HEK293 (cell line): ENCODE data around the gene RLN3.
A peak's percentile ranks its signal among the peaks of the same experiment; 100 is the strongest.

Experiments
- CTCF ChIA-PET: fragments of 350-600 bp; formaldehyde crosslinking; extraction: SDS; loops from one replicate; lab custom pipeline; 2021; ENCODE audit warnings: antibody characterized with exemption; lab: Yijun Ruan, JAX
- POLR2A ChIA-PET: fragments of 300-600 bp; formaldehyde crosslinking; extraction: SDS; loops from one replicate; lab custom pipeline; 2020; ENCODE audit warnings: antibody characterized with exemption, inconsistent platforms; lab: Yijun Ruan, JAX
- H3K27ac ChIP-seq: fragments of 200-500 bp; sonication (Bioruptor generic); 2 replicates; pipeline ENCODE4 v1.5.1; 2014; ENCODE audit warnings: low read depth, low read length, control low read depth, inconsistent platforms; ENCODE audit errors: extremely low read depth
- H3K36me3 ChIP-seq, 2 experiments: fragments of 200-500 bp in 1 of 2; sonication (Bioruptor generic) in 1 of 2; 1 replicate in 1 of 2; 2 replicates in 1 of 2; pipeline ENCODE4 v1.5.1; 2014 to 2017; ENCODE audit warnings: inconsistent platforms in 2 of 2, low read length in 2 of 2; ENCODE audit not compliant: control insufficient read depth in 2 of 2, insufficient read depth in 1 of 2
- H3K4me1 ChIP-seq: fragments of 200-500 bp; sonication (Bioruptor generic); 2 replicates; pipeline ENCODE4 v1.5.1; 2014; ENCODE audit warnings: mild to moderate bottlenecking, low read length, inconsistent platforms; ENCODE audit not compliant: control insufficient read depth, insufficient read depth
- H3K4me3 ChIP-seq: 2 replicates; pipeline ENCODE4 v1.5.1; 2011; ENCODE audit warnings: low read depth, mild to moderate bottlenecking, control low read depth, low read length, moderate library complexity
- H3K9me3 ChIP-seq: fragments of 200-500 bp; sonication (Bioruptor generic); 2 replicates; pipeline ENCODE4 v1.5.1; 2014; ENCODE audit warnings: low read depth, low read length, inconsistent platforms; ENCODE audit not compliant: control insufficient read depth, insufficient read depth
- EGR2 ChIP-seq: fragments of 450-650 bp; formaldehyde crosslinking; IDR thresholded peaks from 2 replicates; pipeline ENCODE4 v1.5.1; 2016; ENCODE audit warnings: low read depth, missing biosample characterization, missing genetic modification characterization
- KLF9 ChIP-seq: fragments of 450-650 bp; formaldehyde crosslinking; IDR thresholded peaks from 2 replicates; pipeline ENCODE4 v1.5.1; 2016; ENCODE audit warnings: missing biosample characterization, missing genetic modification characterization, low read depth
- OSR2 ChIP-seq: fragments of 450-650 bp; formaldehyde crosslinking; IDR thresholded peaks from 2 replicates; pipeline ENCODE4 v1.5.1; 2016; ENCODE audit warnings: missing biosample characterization, missing genetic modification characterization
- ZBTB17 ChIP-seq: fragments of 450-650 bp; formaldehyde crosslinking; IDR thresholded peaks from 2 replicates; pipeline ENCODE4 v1.5.1; 2016; ENCODE audit warnings: missing biosample characterization, missing genetic modification characterization
- ZNF121 ChIP-seq: fragments of 450-650 bp; formaldehyde crosslinking; IDR thresholded peaks from 2 replicates; pipeline ENCODE4 v1.5.1; 2016; ENCODE audit warnings: missing biosample characterization, missing genetic modification characterization
- ZNF140 ChIP-seq: fragments of 450-650 bp; formaldehyde crosslinking; IDR thresholded peaks from 2 replicates; pipeline ENCODE4 v1.5.1; 2016; ENCODE audit warnings: missing biosample characterization, missing genetic modification characterization
- ZNF335 ChIP-seq: fragments of 450-650 bp; formaldehyde crosslinking; conservative IDR thresholded peaks from 2 replicates; pipeline ENCODE4 v1.5.1; 2016; ENCODE audit warnings: missing biosample characterization, missing genetic modification characterization
- ZNF426 ChIP-seq: fragments of 450-650 bp; formaldehyde crosslinking; IDR thresholded peaks from 2 replicates; pipeline ENCODE4 v1.5.1; 2017; ENCODE audit warnings: missing biosample characterization, missing genetic modification characterization, mild to moderate bottlenecking, inconsistent platforms, moderate library complexity
- ZNF530 ChIP-seq: fragments of 450-650 bp; formaldehyde crosslinking; IDR thresholded peaks from 2 replicates; pipeline ENCODE4 v1.5.1; 2016; ENCODE audit warnings: low read depth, missing biosample characterization, missing genetic modification characterization
- ZNF549 ChIP-seq: fragments of 450-650 bp; IDR thresholded peaks from 2 replicates; pipeline ENCODE4 v1.5.1; 2018; ENCODE audit warnings: missing biosample characterization, missing genetic modification characterization, mild to moderate bottlenecking, inconsistent platforms, moderate library complexity
- ZNF76 ChIP-seq: fragments of 450-650 bp; formaldehyde crosslinking; IDR thresholded peaks from 2 replicates; pipeline ENCODE4; 2016; ENCODE audit warnings: low read depth, missing biosample characterization, missing genetic modification characterization, borderline replicate concordance
- ZNF768 ChIP-seq: fragments of 450-650 bp; formaldehyde crosslinking; IDR thresholded peaks from 2 replicates; pipeline ENCODE4 v1.5.1; 2018; ENCODE audit warnings: missing biosample characterization, mild to moderate bottlenecking, missing genetic modification characterization
- TF ChIP-seq, protein P1 (sequence below): fragments of 450-650 bp; formaldehyde crosslinking; conservative IDR thresholded peaks from 2 replicates; pipeline ENCODE4 v1.5.1; 2016; ENCODE audit warnings: low read depth, missing biosample characterization, missing genetic modification characterization
- TF ChIP-seq, protein P2 (sequence below): fragments of 450-650 bp; formaldehyde crosslinking; IDR thresholded peaks from 2 replicates; pipeline ENCODE4 v1.5.1; 2016; ENCODE audit warnings: missing biosample characterization, missing genetic modification characterization
- TF ChIP-seq, protein P3 (sequence below): fragments of 450-650 bp; formaldehyde crosslinking; IDR thresholded peaks from 2 replicates; pipeline ENCODE4 v1.5.1; 2016; ENCODE audit warnings: missing biosample characterization, missing genetic modification characterization

The RLN3 gene

DNA sequence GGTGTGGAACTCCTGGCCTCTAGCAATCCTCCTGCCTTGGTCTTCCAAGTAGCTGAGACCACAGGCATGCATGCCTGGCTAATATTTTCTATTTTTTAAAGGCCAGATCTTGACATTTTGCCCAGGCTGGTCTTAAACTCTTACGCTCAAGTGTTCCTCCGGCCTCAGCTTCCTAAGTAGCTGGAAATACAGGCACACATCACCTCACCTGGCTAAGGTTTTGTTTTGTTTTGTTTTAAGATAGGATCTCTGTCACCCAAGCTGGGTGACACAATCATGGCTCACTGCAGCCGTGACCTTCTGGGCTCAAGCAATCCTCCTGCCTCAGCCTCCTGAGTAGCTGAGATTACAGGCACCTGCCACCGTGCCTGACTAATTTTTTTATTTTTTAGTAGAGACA lies 5.5 kb upstream of the RLN3 start:
- POLR2A ChIA-PET: interaction anchor here (1.6 kb wide), 2 partner anchors 9 to 16 kb away, joined by 5 to 8 read pairs; partner anchors contain the start of genes IL27RA and RFX1
- CTCF ChIA-PET: interaction anchor here (0.6 to 3.2 kb wide), 9 partner anchors 9 to 240 kb away, joined by 3 to 19 read pairs (median 3); partner anchors contain the start of gene IL27RA
- TF ChIP-seq ZNF76 (tag by site-specific recombination) (no peak), ZNF549 (no peak), ZNF426 (no peak), KLF9 (tag by site-specific recombination) (no peak), OSR2 (tag by site-specific recombination) (peak; percentile 35; the same call in 1 of the 2 replicates), ZNF530 (tag by site-specific recombination) (no peak), ZBTB17 (no peak), ZNF140 (tag by site-specific recombination) (no peak)
- TF ChIP-seq, all 188 proteins: peak for 1
- Histone ChIP-seq H3K9me3 (no peaks in the 10 kb centered on the region), H3K4me3 (no peak overlapping the region), H3K4me1 (no peaks in the 10 kb centered on the region), H3K36me3 (no peaks in the 10 kb centered on the region), H3K27ac (no peak overlapping the region)

DNA sequence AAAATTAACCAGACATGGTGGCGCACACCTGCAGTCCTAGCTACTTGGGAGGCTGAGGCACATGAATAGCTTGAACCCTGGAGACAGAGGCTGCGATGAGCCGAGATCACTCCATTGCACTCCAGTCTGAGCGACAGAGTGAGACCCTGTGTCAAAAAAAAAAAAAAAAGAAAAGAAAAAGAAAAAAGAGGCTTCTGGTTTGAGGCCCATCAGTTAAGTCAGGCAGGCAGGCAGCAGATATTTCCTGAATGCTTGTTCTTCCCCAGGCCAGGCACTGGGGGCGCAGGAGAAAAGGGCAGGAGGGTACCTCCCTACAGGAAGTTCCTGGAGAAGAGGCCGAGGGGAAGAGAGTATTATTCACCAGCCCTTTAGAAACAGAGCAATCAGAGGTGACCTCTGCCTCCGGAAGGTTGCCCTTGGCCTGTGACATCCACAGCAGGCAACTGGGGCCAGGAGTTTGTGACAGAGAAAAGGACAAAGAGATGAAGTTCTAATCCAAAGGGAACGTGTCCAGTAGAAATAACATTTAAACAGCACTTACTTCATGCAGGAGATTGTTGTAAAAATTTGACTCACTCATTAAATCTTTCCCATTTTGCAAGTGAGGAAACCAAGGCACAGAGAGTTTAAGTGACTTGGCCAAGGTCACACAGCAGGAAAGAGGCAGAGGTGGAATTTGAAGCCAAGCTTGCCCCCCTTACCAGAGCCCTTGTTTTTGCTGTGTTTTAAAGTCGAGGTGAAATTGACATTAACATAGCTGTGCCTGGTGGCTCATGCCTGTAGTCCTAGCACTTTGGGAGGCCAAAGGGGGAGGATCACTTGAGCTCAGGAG lies 4.3 kb upstream of the RLN3 start:
- POLR2A ChIA-PET: interaction anchor here (0.9 to 1.0 kb wide), 2 partner anchors 8 to 17 kb away, joined by 3 read pairs; partner anchors contain the start of genes IL27RA and RFX1
- Histone ChIP-seq H3K4me1 (no peaks in the 10 kb centered on the region), H3K27ac (no peak overlapping the region)

More for the DNA sequence above, 4.3 kb upstream of the RLN3 start:
- H3K36me3 ChIP-seq: no peaks in the 10 kb centered on the region
- peak; percentile 80 for TF ChIP-seq ZNF768 (tag by site-specific recombination)
- TF ChIP-seq, protein P1, sequence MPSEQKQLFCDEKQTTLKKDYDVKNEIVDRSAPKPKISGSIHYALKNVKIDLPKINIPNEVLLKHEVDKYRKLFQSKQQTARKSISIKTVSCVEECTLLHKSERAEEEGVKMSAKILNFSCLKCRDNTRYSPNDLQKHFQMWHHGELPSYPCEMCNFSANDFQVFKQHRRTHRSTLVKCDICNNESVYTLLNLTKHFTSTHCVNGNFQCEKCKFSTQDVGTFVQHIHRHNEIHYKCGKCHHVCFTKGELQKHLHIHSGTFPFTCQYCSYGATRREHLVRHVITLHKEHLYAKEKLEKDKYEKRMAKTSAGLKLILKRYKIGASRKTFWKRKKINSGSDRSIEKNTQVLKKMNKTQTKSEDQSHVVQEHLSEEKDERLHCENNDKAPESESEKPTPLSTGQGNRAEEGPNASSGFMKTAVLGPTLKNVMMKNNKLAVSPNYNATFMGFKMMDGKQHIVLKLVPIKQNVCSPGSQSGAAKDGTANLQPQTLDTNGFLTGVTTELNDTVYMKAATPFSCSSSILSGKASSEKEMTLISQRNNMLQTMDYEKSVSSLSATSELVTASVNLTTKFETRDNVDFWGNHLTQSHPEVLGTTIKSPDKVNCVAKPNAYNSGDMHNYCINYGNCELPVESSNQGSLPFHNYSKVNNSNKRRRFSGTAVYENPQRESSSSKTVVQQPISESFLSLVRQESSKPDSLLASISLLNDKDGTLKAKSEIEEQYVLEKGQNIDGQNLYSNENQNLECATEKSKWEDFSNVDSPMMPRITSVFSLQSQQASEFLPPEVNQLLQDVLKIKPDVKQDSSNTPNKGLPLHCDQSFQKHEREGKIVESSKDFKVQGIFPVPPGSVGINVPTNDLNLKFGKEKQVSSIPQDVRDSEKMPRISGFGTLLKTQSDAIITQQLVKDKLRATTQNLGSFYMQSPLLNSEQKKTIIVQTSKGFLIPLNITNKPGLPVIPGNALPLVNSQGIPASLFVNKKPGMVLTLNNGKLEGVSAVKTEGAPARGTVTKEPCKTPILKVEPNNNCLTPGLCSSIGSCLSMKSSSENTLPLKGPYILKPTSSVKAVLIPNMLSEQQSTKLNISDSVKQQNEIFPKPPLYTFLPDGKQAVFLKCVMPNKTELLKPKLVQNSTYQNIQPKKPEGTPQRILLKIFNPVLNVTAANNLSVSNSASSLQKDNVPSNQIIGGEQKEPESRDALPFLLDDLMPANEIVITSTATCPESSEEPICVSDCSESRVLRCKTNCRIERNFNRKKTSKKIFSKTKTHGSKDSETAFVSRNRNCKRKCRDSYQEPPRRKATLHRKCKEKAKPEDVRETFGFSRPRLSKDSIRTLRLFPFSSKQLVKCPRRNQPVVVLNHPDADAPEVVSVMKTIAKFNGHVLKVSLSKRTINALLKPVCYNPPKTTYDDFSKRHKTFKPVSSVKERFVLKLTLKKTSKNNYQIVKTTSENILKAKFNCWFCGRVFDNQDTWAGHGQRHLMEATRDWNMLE (tag by site-specific recombination): 0 out of 2 replicates have a peak, but pooled peaks have one; percentile 41
- 0 out of 2 replicates have a peak, but pooled peaks have one; percentile 14 for TF ChIP-seq ZNF335
- no peak for TF ChIP-seq EGR2
- TF ChIP-seq, protein P2, sequence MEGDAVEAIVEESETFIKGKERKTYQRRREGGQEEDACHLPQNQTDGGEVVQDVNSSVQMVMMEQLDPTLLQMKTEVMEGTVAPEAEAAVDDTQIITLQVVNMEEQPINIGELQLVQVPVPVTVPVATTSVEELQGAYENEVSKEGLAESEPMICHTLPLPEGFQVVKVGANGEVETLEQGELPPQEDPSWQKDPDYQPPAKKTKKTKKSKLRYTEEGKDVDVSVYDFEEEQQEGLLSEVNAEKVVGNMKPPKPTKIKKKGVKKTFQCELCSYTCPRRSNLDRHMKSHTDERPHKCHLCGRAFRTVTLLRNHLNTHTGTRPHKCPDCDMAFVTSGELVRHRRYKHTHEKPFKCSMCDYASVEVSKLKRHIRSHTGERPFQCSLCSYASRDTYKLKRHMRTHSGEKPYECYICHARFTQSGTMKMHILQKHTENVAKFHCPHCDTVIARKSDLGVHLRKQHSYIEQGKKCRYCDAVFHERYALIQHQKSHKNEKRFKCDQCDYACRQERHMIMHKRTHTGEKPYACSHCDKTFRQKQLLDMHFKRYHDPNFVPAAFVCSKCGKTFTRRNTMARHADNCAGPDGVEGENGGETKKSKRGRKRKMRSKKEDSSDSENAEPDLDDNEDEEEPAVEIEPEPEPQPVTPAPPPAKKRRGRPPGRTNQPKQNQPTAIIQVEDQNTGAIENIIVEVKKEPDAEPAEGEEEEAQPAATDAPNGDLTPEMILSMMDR (tag by site-specific recombination): peak; percentile 66
- no peak for TF ChIP-seq ZNF121 (tag by site-specific recombination)
- TF ChIP-seq, protein P3, sequence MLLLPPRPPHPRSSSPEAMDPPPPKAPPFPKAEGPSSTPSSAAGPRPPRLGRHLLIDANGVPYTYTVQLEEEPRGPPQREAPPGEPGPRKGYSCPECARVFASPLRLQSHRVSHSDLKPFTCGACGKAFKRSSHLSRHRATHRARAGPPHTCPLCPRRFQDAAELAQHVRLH (tag by site-specific recombination): peak; percentile 74
- H3K4me3 ChIP-seq: no peak overlapping the region
- CTCF ChIA-PET: interaction anchor here (0.5 to 3.2 kb wide), 5 partner anchors 8 to 465 kb away, joined by 3 to 19 read pairs (median 3); partner anchors contain the start of gene IL27RA
- no peaks in the 10 kb centered on the region for H3K9me3 ChIP-seq
